ENCODE measurements around the gene MUC21. TPM values are rescaled to one million over a fixed set of nuclear protein-coding genes. Genes with fewer than 3 reads are reported as not detected.
"Not testable (repeated sequence)": the region's sequence is repeated elsewhere in the genome, so short reads cannot be mapped to it uniquely, and the experiment has no call there.

Gene MUC21
- total RNA-seq, 2 experiments from 2014 or later, result not detected

- Mint-ChIP-seq H3K4me3 (no peak overlapping the region), H3K36me3 (no peaks in the 10 kb centered on the region), H3K4me1 (peaks cover 22% of the 10 kb centered on the region), H3K27ac (no peak overlapping the region), H3K27me3 (peaks cover 16% of the 10 kb centered on the region), H3K9me3 (no peaks in the 10 kb centered on the region)
- no peak for DNase-seq
Observed at GRCh38 chr6:30987304-30987703, 3.8 kb downstream of the MUC21 start.

GRCh38 chr6:30988209-30988825 lies 4.8 kb downstream of the MUC21 start:
- Mint-ChIP-seq H3K27ac (no peak overlapping the region), H3K36me3 (no peaks in the 10 kb centered on the region), H3K4me1 (peaks cover 21% of the 10 kb centered on the region), H3K9me3 (no peaks in the 10 kb centered on the region), H3K27me3 (peaks cover 7% of the 10 kb centered on the region), H3K4me3 (no peak overlapping the region)
- no peak for DNase-seq

- Mint-ChIP-seq H3K27ac (peak overlapping the region; percentile 44), H3K4me3 (peak overlapping the region; percentile 33), H3K36me3 (no peaks in the 10 kb centered on the region), H3K27me3 (no peaks in the 10 kb centered on the region), H3K9me3 (no peaks in the 10 kb centered on the region), H3K4me1 (peaks cover 16% of the 10 kb centered on the region)
- DNase-seq, result peak; percentile 23
Observed at GRCh38 chr6:30990422-30991086, 7.0 kb downstream of the MUC21 start.

- Mint-ChIP-seq H3K36me3 (no peaks in the 10 kb centered on the region), H3K27me3 (no peaks in the 10 kb centered on the region), H3K4me1 (peaks cover 13% of the 10 kb centered on the region), H3K27ac (no peak overlapping the region), H3K4me3 (no peak overlapping the region), H3K9me3 (no peaks in the 10 kb centered on the region)
- no peak for DNase-seq
Observed at GRCh38 chr6:30991891-30992290, 8.4 kb downstream of the MUC21 start.

- Mint-ChIP-seq H3K4me3 (no peak overlapping the region), H3K4me1 (peaks cover 2% of the 10 kb centered on the region), H3K9me3 (no peaks in the 10 kb centered on the region), H3K27ac (no peak overlapping the region), H3K36me3 (no peaks in the 10 kb centered on the region), H3K27me3 (no peaks in the 10 kb centered on the region)
- no peak for DNase-seq
Observed at GRCh38 chr6:30997301-30997700, 13.8 kb downstream of the MUC21 start.

GRCh38 chr6:30998785-30999184 lies 15.3 kb downstream of the MUC21 start:
- H3K4me1 Mint-ChIP-seq, result peaks cover 2% of the 10 kb centered on the region
- H3K4me3 Mint-ChIP-seq, result no peak overlapping the region
- no peaks in the 10 kb centered on the region for H3K27me3 Mint-ChIP-seq
- H3K27ac Mint-ChIP-seq, result no peak overlapping the region
- no peak for DNase-seq
- H3K36me3 Mint-ChIP-seq, result no peaks in the 10 kb centered on the region
- H3K9me3 Mint-ChIP-seq, result no peaks in the 10 kb centered on the region

- not testable (repeated sequence) for H3K4me3 Mint-ChIP-seq, DNase-seq, H3K27ac Mint-ChIP-seq, H3K27me3 Mint-ChIP-seq, H3K36me3 Mint-ChIP-seq, H3K9me3 Mint-ChIP-seq, H3K4me1 Mint-ChIP-seq
Observed at GRCh38 chr6:31000067-31000860, 16.7 kb downstream of the MUC21 start.

GRCh38 chr6:31001281-31001888 lies 17.9 kb downstream of the MUC21 start:
- Mint-ChIP-seq H3K27ac (no peak overlapping the region), H3K9me3 (no peaks in the 10 kb centered on the region), H3K4me1 (peaks cover 4% of the 10 kb centered on the region), H3K27me3 (peaks cover 2% of the 10 kb centered on the region), H3K4me3 (no peak overlapping the region), H3K36me3 (no peaks in the 10 kb centered on the region)
- no peak for DNase-seq

- H3K4me1 Mint-ChIP-seq, result peaks cover 4% of the 10 kb centered on the region
- H3K27ac Mint-ChIP-seq, result no peak overlapping the region
- H3K9me3 Mint-ChIP-seq, result no peaks in the 10 kb centered on the region
- H3K4me3 Mint-ChIP-seq, result no peak overlapping the region
- peaks cover 7% of the 10 kb centered on the region for H3K27me3 Mint-ChIP-seq
- no peak for DNase-seq
- H3K36me3 Mint-ChIP-seq, result no peaks in the 10 kb centered on the region
Observed at GRCh38 chr6:31002471-31002870, 19.0 kb downstream of the MUC21 start.

GRCh38 chr6:31004794-31005193 lies 21.3 kb downstream of the MUC21 start:
- peaks cover 4% of the 10 kb centered on the region for H3K4me1 Mint-ChIP-seq

GRCh38 chr6:31005249-31006020 lies 21.9 kb downstream of the MUC21 start:
- no peaks in the 10 kb centered on the region for H3K36me3 Mint-ChIP-seq
- peaks cover 15% of the 10 kb centered on the region for H3K27me3 Mint-ChIP-seq
- H3K9me3 Mint-ChIP-seq, result no peaks in the 10 kb centered on the region
- no peak overlapping the region for H3K27ac Mint-ChIP-seq
- no peak overlapping the region for H3K4me3 Mint-ChIP-seq
- peaks cover 4% of the 10 kb centered on the region for H3K4me1 Mint-ChIP-seq
- DNase-seq, result no peak

More at GRCh38 chr6:31004794-31005193, 21.3 kb downstream of the MUC21 start:
- H3K27me3 Mint-ChIP-seq, result peaks cover 15% of the 10 kb centered on the region
- no peak for DNase-seq
- H3K36me3 Mint-ChIP-seq, result no peaks in the 10 kb centered on the region
- H3K4me3 Mint-ChIP-seq, result no peak overlapping the region
- H3K9me3 Mint-ChIP-seq, result no peaks in the 10 kb centered on the region
- H3K27ac Mint-ChIP-seq, result no peak overlapping the region

- no peak overlapping the region for H3K27ac Mint-ChIP-seq
- H3K4me3 Mint-ChIP-seq, result no peak overlapping the region
- DNase-seq, result no peak
Observed at GRCh38 chr6:31007694-31008093, 24.2 kb downstream of the MUC21 start.

GRCh38 chr6:31008165-31008564 lies 24.6 kb downstream of the MUC21 start:
- H3K4me3 Mint-ChIP-seq, result no peak overlapping the region
- H3K27me3 Mint-ChIP-seq, result peaks cover 25% of the 10 kb centered on the region
- no peaks in the 10 kb centered on the region for H3K36me3 Mint-ChIP-seq
- peaks cover 2% of the 10 kb centered on the region for H3K4me1 Mint-ChIP-seq
- no peaks in the 10 kb centered on the region for H3K9me3 Mint-ChIP-seq
- no peak overlapping the region for H3K27ac Mint-ChIP-seq
- DNase-seq, result no peak

More at GRCh38 chr6:31007694-31008093, 24.2 kb downstream of the MUC21 start:
- Mint-ChIP-seq H3K9me3 (no peaks in the 10 kb centered on the region), H3K36me3 (no peaks in the 10 kb centered on the region), H3K4me1 (peaks cover 2% of the 10 kb centered on the region), H3K27me3 (peaks cover 20% of the 10 kb centered on the region)

- Mint-ChIP-seq H3K27me3 (peaks cover 37% of the 10 kb centered on the region), H3K27ac (no peak overlapping the region), H3K4me1 (peaks cover under 1% of the 10 kb centered on the region), H3K9me3 (peaks cover 2% of the 10 kb centered on the region), H3K36me3 (no peaks in the 10 kb centered on the region), H3K4me3 (no peak overlapping the region)
- DNase-seq, result no peak
Observed at GRCh38 chr6:31009731-31010130, 26.2 kb downstream of the MUC21 start.

Measured in activated naive CD8-positive, alpha-beta T cell treated with anti-CD3 and anti-CD28 coated beads for 36 hours (primary cell).